NCI-H1436 (cell line): ENCODE measurements around the gene KRTAP10-8.
"Not testable (repeated sequence)": the region's sequence is repeated elsewhere in the genome, so short reads cannot be mapped to it uniquely, and the experiment has no call there.

Experiments
- DNase-seq: peaks from one replicate; lab custom pipeline; 2025; lab: John Stamatoyannopoulos, UW

KRTAP10-8 gene

GRCh38 chr21:44579056-44579832, 32.6 kb upstream of the KRTAP10-8 start:
- no peak for DNase-seq

DNA sequence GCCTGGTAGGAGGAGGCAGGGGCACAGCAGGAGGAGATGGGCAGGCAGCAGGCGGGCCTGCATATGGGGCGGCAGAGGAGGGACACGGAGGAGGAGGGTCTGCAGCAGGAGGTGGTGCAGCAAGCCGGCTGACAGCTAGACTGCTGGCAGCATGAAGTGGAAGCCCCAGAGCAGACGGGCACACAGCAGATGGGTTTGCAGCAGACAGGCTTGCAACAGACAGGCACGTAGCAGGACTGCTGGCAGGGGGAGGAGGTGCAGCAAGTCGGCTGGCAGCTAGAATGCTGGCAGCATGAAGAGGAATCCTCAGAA, 32.1 kb upstream of the KRTAP10-8 start:
- DNase-seq = no peak

DNA sequence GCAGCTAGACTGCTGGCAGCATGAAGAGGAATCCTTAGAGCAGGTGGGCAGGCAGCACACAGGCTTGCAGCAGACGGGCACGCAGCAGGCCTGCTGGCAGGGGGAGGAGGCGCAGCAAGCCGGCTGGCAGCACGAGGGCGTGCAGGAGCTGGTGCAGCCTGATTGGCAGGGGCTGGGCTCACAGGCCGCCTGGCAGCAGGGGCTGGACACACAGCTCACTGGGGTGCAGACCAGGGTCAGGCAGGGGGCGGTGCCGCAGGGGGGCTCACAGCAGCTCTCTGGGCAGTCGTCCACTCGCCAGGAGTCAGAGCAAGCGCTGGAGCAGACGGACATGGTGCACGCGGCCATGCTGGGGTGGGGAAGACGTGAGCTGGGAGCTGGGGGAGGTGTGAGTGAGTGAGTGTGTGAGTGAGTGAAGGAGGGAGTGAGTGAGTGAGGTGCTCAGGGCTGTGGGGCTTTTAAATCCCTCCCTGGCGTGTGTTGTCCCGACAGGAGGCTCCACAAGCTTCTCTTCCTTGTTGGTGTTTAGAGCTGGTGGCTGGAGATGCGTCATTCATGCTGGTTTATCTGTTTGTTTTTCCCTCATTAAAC, 31.6 kb upstream of the KRTAP10-8 start, which contains the start of gene KRTAP10-5:
Gene KRTAP10-5, minus strand, starts transcription at position 374 of the 591 bp plus-strand sequence. Its CDS starts 26 bp downstream, at position 348.
- DNase-seq = not testable (repeated sequence)

DNA sequence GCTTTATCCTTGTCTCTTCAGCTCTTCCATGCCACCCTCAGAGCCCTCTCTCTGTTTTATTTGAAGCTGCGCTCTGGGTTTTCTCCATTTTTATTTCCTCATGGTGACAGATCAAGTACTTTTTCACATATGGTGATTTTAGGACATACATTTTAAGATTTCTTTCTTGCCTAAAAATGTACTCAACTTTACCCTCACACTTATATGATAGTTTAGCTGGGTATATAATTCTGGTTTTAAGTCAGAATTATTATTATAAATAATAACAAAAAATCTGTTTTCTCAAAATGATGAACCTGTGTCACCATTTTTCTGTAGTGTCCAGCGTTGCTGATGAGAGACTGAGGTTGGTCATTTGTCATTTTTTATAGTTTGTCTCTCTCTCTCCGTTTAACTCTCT, 30.7 kb upstream of the KRTAP10-8 start:
- no peak for DNase-seq

DNA sequence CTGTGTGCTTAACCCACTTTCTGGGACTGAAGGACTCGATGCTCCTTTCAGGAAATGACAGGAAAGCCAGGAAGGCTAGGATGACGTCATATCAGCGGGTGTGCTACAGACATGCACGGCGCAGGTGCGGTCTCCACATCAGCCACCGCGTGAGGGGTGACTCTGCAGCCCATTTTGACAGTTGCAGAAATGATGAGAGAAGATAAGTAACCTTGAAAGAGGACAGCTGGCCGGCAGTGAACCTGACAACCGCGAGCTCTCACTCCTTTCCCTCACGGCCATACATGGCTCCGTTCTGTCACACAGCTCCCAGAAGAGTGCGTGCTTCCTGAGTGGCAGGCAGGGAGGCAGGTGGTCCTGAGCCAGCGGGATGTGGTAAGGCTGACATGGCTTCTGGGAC, 29.8 kb upstream of the KRTAP10-8 start:
- DNase-seq = no peak

- no peak for DNase-seq
These were observed 28.6 kb upstream of the KRTAP10-8 start for GRCh38 chr21:44583089-44583799.

GRCh38 chr21:44583800-44584147, 28.1 kb upstream of the KRTAP10-8 start:
- DNase-seq = no peak

DNA sequence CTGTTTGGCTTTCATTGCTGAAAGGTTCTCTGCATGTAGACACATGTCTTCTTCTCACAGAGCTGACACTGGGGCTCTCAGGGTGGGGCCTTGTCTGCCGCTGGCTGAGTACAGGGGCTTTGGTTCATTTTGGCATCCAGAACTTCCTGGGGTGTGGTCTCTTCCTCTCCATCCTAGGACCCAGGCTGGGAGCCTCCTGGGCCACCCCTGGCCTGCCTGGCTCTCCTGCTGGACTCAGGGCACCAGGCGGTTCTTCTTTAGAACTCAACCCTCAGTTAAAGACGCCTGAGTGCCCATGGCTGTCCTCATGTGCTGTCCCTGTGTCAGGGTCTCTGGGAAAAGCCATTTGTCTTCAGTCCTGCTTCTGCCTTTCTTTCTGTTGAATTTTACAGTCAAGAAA, 26.0 kb upstream of the KRTAP10-8 start:
- DNase-seq = no peak

GRCh38 chr21:44589094-44589493, 22.8 kb upstream of the KRTAP10-8 start:
- DNase-seq = no peak

DNA sequence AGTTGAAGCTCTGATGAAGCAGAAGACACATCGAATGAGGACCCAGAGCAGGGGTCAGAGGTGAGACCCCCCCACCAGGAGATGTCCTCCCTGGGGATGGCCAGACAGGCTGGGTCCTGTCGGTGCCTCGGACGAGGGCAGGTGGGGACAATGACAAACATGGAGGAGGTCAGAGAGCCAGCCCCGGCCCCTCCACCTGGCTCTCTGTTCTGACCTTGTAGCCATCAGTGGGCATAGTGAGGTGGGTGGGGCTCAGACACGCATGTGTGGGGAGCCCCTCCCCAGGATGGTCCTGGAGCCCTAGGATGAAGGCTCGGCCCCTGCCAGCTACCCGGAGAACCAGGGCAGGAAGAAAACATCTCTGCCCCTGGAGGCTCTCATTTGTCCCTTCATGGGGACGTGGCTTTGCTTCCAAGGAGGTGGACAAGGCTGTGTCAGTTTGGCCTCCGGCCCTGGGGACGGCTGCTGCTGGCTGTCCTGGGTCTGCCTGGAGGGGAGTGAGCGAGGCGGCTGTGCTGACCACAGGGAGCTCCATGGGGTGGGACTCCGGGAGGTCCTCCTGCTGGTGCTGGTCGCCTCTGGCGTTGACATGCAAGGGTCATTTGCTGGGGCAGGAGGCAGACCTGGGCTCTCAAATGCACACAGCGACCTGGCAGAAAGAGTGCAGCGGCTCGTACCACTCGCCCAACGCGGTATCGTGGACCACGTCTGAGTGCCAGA, 22.1 kb upstream of the KRTAP10-8 start:
- DNase-seq = no peak

DNA sequence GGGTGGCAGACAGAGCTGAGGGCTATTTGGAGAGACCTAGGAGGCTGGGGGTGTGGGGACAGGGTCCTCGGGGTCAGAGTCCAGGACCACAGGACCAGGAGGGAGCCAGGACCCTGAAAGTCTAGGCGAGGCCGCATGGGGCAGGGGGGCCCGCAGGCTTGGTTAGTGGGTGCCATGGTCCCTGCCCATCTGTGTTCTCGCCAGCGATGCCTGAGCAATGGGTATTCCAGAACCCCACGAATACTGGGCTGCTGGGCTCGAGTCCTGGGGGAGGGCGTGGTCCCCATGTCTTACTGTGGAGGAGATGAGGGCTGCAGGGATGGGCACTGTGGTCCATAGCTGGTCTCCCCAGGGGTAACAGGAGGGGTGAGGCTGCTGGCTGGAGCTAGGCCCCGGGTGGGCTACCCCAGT, 21.6 kb upstream of the KRTAP10-8 start:
- DNase-seq = no peak

- DNase-seq = not testable (repeated sequence)
These were observed 20.7 kb upstream of the KRTAP10-8 start for GRCh38 chr21:44590897-44591800.

- not testable (repeated sequence) for DNase-seq
These were observed 20.1 kb upstream of the KRTAP10-8 start for GRCh38 chr21:44591801-44592130.

- no peak for DNase-seq
These were observed 19.2 kb upstream of the KRTAP10-8 start, which contains the start of gene KRTAP10-6 for GRCh38 chr21:44592446-44593311. KRTAP10-6 (minus strand) TSS chr21:44592505; CDS start chr21:44592484, 21 bp downstream.

DNA sequence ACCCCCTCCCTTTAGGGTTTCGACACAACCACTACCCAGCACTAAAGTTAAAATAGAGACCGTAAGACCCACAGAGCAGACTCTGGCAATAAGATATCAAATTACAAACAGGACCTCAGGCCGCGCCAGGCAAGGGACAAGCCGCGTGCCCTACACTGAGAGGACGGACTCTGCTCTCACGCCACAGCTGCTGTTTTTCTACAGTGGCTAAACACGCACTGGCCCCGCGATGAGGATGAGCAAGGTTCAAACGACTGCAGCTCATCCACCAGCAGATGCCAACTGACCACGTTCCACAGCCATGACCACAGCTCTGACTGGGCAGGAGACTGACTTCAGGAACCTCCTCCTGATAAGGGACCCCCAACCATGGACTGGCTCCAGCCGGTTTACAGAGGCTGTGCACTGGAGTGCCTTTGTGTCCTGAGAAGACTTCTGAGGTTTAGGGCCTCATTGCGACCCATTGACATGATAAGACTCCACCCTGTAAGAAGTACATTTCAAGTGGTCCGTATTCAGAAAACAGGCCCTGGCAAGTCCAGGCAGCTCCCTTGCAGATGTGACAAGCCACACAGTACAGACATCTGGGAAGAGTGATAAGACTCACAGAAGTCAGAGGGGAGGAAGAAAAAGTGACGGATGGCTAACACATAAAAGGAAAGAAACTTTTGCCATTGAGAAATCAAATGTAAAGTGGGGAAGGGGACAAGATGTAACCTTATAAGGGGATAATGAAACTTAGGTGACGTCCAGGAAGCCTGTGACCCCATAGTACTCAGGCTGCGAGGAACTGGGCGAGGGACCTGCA, 18.1 kb upstream of the KRTAP10-8 start:
- DNase-seq = no peak

DNA sequence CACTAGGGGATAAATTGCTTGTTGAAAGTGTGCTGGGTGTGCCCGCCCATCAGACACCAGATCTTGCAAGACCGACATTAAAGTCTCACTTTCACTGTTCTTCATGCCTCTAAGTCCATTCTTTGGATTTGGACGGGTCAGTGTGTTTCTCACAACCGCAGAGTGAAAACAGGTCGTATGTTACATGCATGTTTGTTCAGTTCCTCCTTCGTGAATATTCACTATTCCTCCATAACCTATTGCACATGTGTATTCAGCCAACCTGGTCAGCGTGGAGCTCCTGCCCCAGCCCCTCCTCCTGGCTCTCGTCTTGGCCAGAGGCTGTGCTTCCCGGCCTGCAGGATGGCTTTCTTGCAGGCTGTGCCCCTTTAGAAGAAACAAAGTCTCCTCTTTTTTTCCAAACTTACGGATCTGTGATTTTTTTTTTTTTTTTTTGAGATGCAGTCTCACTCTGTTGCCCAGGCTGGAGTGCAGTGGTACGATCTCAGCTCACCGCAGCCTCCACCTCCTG, 17.4 kb upstream of the KRTAP10-8 start:
- DNase-seq = no peak

GRCh38 chr21:44595524-44595923, 16.4 kb upstream of the KRTAP10-8 start:
- no peak for DNase-seq

- DNase-seq = no peak
These were observed 15.7 kb upstream of the KRTAP10-8 start for GRCh38 chr21:44596068-44596725.

DNA sequence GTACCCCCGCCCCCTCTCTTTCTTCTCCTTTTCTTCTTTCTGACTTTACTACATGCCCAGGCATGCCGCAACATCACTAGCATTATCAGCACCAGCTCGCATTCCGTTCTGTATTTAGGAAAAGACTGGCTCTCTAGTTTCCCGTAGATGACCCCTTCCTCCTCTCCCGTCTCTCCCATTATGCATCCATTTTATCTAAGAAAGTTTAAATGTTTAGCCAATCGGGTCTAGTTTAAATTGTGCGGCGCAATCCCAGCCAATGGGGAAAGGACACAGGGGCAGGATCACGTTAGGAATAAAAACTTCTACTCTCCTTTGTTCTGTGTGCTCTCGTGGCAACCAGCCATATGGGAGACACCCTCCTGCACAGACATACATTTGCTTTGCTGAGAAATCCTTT, 13.8 kb upstream of the KRTAP10-8 start:
- DNase-seq = no peak
